Activated CD4-positive, CD25-positive, alpha-beta regulatory T cell treated with anti-CD3 and anti-CD28 coated beads, Interleukin-2, amount 50 U/mL, for 72 hours (primary cell): ENCODE measurements around the gene EDRF1.

Experiments used
- DNase-seq: peaks from one replicate; pipeline ENCODE4 v3.0.0; 2021

EDRF1 gene

GRCh38 chr10:125768219-125768855, 48.8 kb downstream of the EDRF1 start:
- DNase-seq: no peak

- DNase-seq: no peak
Measured at GRCh38 chr10:125769175-125769574, 49.7 kb downstream of the EDRF1 start.

GRCh38 chr10:125770844-125771243, 51.3 kb downstream of the EDRF1 start:
- no peak for DNase-seq

GRCh38 chr10:125772112-125772863, 52.8 kb downstream of the EDRF1 start:
- no peak for DNase-seq

GRCh38 chr10:125772864-125773180, 53.3 kb downstream of the EDRF1 start:
- no peak for DNase-seq

- DNase-seq: no peak
Measured at GRCh38 chr10:125773687-125774543, 54.4 kb downstream of the EDRF1 start.

- DNase-seq: no peak
Measured at GRCh38 chr10:125774581-125775191, 55.2 kb downstream of the EDRF1 start.

GRCh38 chr10:125775491-125776106, 56.1 kb downstream of the EDRF1 start, which contains the start of gene MMP21:
MMP21 (minus strand) TSS chr10:125775821; CDS start chr10:125775821, 0 bp downstream.
- no peak for DNase-seq

GRCh38 chr10:125777806-125778205, 58.3 kb downstream of the EDRF1 start:
- DNase-seq: no peak

GRCh38 chr10:125778556-125778955, 59.0 kb downstream of the EDRF1 start:
- DNase-seq: no peak

GRCh38 chr10:125779403-125780327, 60.2 kb downstream of the EDRF1 start:
- no peak for DNase-seq

- no peak for DNase-seq
Measured at GRCh38 chr10:125781374-125781773, 61.9 kb downstream of the EDRF1 start.

GRCh38 chr10:125782054-125782453, 62.5 kb downstream of the EDRF1 start:
- no peak for DNase-seq

- no peak for DNase-seq
Measured at GRCh38 chr10:125782616-125783015, 63.1 kb downstream of the EDRF1 start.

GRCh38 chr10:125783408-125783807, 63.9 kb downstream of the EDRF1 start:
- no peak for DNase-seq

GRCh38 chr10:125783957-125784356, 64.4 kb downstream of the EDRF1 start:
- DNase-seq: no peak

GRCh38 chr10:125785791-125786190, 66.3 kb downstream of the EDRF1 start:
- no peak for DNase-seq

GRCh38 chr10:125788156-125789034, 68.9 kb downstream of the EDRF1 start:
- DNase-seq: no peak

GRCh38 chr10:125792342-125793300, 73.1 kb downstream of the EDRF1 start:
- no peak for DNase-seq
